GM19240 (cell line): Measurements from ENCODE around the gene DOHH.

ENCODE experiments used
- DNase-seq: peaks from one replicate; pipeline ENCODE4 v3.0.0; 2011; ENCODE audit warnings: low spot score; ENCODE audit not compliant: insufficient read length

DOHH gene

GRCh38 chr19:3441986-3442329 is 58.5 kb downstream of the DOHH start:
- DNase-seq, result no peak

- DNase-seq, result no peak
Observed at GRCh38 chr19:3441089-3441985, 59.1 kb downstream of the DOHH start.
